ENCODE measurements around the gene SLC41A1. TPM values are rescaled to one million over a fixed set of nuclear protein-coding genes. Genes with fewer than 3 reads are reported as not detected.

Gene SLC41A1
- total RNA-seq, 1 donor from 2014 or later, result 22.4 TPM

- H3K27me3 Mint-ChIP-seq (ENCODE audit: low read depth, unreplicated experiment), result peaks cover 20% of the 10 kb centered on the region
- no peak for FAIRE-seq
- TF ChIP-seq CTCF (IDR thresholded peaks at IDR 0.05; ENCODE audit: insufficient read depth, low read depth, low read length), result no peak
- TF ChIP-seq EZH2 (IDR thresholded peaks at IDR 0.05; ENCODE audit: insufficient read depth, low read length), result no peak
- Histone ChIP-seq H3K4me1 (ENCODE audit: insufficient read depth, low read length) (no peaks in the 10 kb centered on the region), H3K27ac (ENCODE audit: low read depth, low read length) (no peak overlapping the region), H3K36me3 (ENCODE audit: insufficient read depth, low read length) (no peaks in the 10 kb centered on the region), H2AFZ (ENCODE audit: low read depth, low read length) (no peak overlapping the region), H3K79me2 (ENCODE audit: insufficient read depth, low read length) (no peaks in the 10 kb centered on the region), H3K4me3 (ENCODE audit: insufficient read depth, low read depth, low read length) (no peak overlapping the region), H3K4me2 (ENCODE audit: low read length) (no peak overlapping the region), H3K9ac (ENCODE audit: low read length) (no peak overlapping the region), H3K27me3 (ENCODE audit: insufficient read depth, low read length) (peaks cover 11% of the 10 kb centered on the region), H4K20me1 (ENCODE audit: insufficient read depth, low read length) (no peaks in the 10 kb centered on the region), H3K9me3 (ENCODE audit: insufficient read depth, low read depth, low read length) (no peaks in the 10 kb centered on the region)
- no peak overlapping the region for H3K27ac Mint-ChIP-seq (ENCODE audit: unreplicated experiment)
- H3K4me3 Mint-ChIP-seq (ENCODE audit: unreplicated experiment), result no peak overlapping the region
- H3K36me3 Mint-ChIP-seq (ENCODE audit: low read depth, unreplicated experiment), result no peaks in the 10 kb centered on the region
- peaks cover 4% of the 10 kb centered on the region for H3K9me3 Mint-ChIP-seq (ENCODE audit: unreplicated experiment)
- no peak for DNase-seq (ENCODE audit: low read depth)
- peaks cover 5% of the 10 kb centered on the region for H3K4me1 Mint-ChIP-seq (ENCODE audit: low read depth, unreplicated experiment)
Observed at GRCh38 chr1:205843036-205843859, 30.2 kb upstream of the SLC41A1 start.

DNA sequence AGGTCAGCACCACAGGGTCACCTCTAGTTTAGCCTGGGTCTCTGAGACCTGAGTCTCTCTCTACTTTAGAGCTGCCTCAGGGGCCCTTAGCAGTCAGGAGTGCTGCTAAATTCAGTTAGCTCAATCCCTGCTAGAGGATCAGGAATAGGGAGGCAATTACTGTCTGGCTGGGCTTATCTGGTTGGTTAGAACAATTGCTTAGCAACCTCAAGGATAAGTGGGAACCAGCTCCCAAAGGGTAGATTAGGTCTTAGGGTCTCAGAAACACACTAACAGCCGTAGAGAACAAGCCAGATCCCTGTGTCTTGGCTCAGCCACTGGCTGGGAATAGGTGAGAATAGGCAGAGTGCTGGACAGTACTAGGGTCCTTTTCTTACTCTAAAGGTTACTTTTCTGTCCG, 29.2 kb upstream of the SLC41A1 start:
- no peaks in the 10 kb centered on the region for H3K79me2 ChIP-seq (ENCODE audit: insufficient read depth, low read length)

More for the DNA sequence above, 29.2 kb upstream of the SLC41A1 start:
- Histone ChIP-seq H3K4me1 (ENCODE audit: insufficient read depth, low read length) (no peaks in the 10 kb centered on the region), H2AFZ (ENCODE audit: low read depth, low read length) (no peak overlapping the region), H3K27me3 (ENCODE audit: insufficient read depth, low read length) (peaks cover 11% of the 10 kb centered on the region), H3K4me3 (ENCODE audit: insufficient read depth, low read depth, low read length) (no peak overlapping the region), H3K9me3 (ENCODE audit: insufficient read depth, low read depth, low read length) (no peaks in the 10 kb centered on the region), H3K27ac (ENCODE audit: low read depth, low read length) (no peak overlapping the region), H3K4me2 (ENCODE audit: low read length) (no peak overlapping the region), H3K9ac (ENCODE audit: low read length) (no peak overlapping the region), H3K36me3 (ENCODE audit: insufficient read depth, low read length) (no peaks in the 10 kb centered on the region), H4K20me1 (ENCODE audit: insufficient read depth, low read length) (no peaks in the 10 kb centered on the region)
- TF ChIP-seq CTCF (IDR thresholded peaks at IDR 0.05; ENCODE audit: insufficient read depth, low read depth, low read length) (no peak), EZH2 (IDR thresholded peaks at IDR 0.05; ENCODE audit: insufficient read depth, low read length) (no peak)
- DNase-seq (ENCODE audit: low read depth), result no peak
- Mint-ChIP-seq H3K9me3 (ENCODE audit: unreplicated experiment) (peaks cover 4% of the 10 kb centered on the region), H3K27me3 (ENCODE audit: low read depth, unreplicated experiment) (peaks cover 23% of the 10 kb centered on the region), H3K36me3 (ENCODE audit: low read depth, unreplicated experiment) (no peaks in the 10 kb centered on the region), H3K4me1 (ENCODE audit: low read depth, unreplicated experiment) (peaks cover 7% of the 10 kb centered on the region), H3K27ac (ENCODE audit: unreplicated experiment) (no peak overlapping the region), H3K4me3 (ENCODE audit: unreplicated experiment) (no peak overlapping the region)
- no peak for FAIRE-seq
